Type B pancreatic cell (in vitro differentiated cells): ENCODE data around the gene RPS29. TPM values are rescaled to one million over a fixed set of nuclear protein-coding genes. Genes with fewer than 3 reads are reported as not detected.
A peak's percentile ranks its signal among the peaks of the same experiment; 100 is the strongest.

ENCODE experiments used
- DNase-seq: peaks from one replicate; pipeline ENCODE4 v3.0.0; 2021; ENCODE audit warnings: mixed read lengths; ENCODE audit not compliant: unreplicated experiment; ENCODE audit errors: extremely low spot score
- H3K27ac Mint-ChIP-seq: 2 replicates; pipeline ENCODE4 v1.8.0; 2021; ENCODE audit warnings: mild to moderate bottlenecking, mixed read lengths
- H3K27me3 Mint-ChIP-seq: 2 replicates; pipeline ENCODE4 v1.8.0; 2021; ENCODE audit warnings: mixed read lengths
- H3K36me3 Mint-ChIP-seq: 2 replicates; pipeline ENCODE4 v1.8.0; 2021; ENCODE audit warnings: mixed read lengths
- H3K4me1 Mint-ChIP-seq: one replicate; pipeline ENCODE4 v1.8.0; 2021; ENCODE audit warnings: mixed read lengths; ENCODE audit not compliant: unreplicated experiment
- H3K4me3 Mint-ChIP-seq: 2 replicates; pipeline ENCODE4 v1.8.0; 2021; ENCODE audit warnings: mild to moderate bottlenecking, mixed read lengths
- H3K9me3 Mint-ChIP-seq: 2 replicates; pipeline ENCODE4 v1.8.0; 2021; ENCODE audit warnings: mixed read lengths
- total RNA-seq: library from RNA; stranded (reverse); gene quantifications from 2 replicates; pipeline ENCODE4 v1.2.1, GENCODE V29; 2021; ENCODE audit warnings: low replicate concordance
- TF ChIP-seq, protein P1 (sequence below): fragments of 200-600 bp; sonication (generic); conservative IDR thresholded peaks from 2 replicates; pipeline ENCODE4 v1.5.0; 2021; ENCODE audit warnings: antibody characterized with exemption, mild to moderate bottlenecking

Gene RPS29
- total RNA-seq, 1 donor from 2014 or later = 1,493 TPM

- no peak for DNase-seq
- H3K27ac Mint-ChIP-seq = peak overlapping the region; percentile 26
- H3K36me3 Mint-ChIP-seq = peaks cover 45% of the 10 kb centered on the region
- TF ChIP-seq, protein P1, sequence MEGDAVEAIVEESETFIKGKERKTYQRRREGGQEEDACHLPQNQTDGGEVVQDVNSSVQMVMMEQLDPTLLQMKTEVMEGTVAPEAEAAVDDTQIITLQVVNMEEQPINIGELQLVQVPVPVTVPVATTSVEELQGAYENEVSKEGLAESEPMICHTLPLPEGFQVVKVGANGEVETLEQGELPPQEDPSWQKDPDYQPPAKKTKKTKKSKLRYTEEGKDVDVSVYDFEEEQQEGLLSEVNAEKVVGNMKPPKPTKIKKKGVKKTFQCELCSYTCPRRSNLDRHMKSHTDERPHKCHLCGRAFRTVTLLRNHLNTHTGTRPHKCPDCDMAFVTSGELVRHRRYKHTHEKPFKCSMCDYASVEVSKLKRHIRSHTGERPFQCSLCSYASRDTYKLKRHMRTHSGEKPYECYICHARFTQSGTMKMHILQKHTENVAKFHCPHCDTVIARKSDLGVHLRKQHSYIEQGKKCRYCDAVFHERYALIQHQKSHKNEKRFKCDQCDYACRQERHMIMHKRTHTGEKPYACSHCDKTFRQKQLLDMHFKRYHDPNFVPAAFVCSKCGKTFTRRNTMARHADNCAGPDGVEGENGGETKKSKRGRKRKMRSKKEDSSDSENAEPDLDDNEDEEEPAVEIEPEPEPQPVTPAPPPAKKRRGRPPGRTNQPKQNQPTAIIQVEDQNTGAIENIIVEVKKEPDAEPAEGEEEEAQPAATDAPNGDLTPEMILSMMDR = no peak
- H3K27me3 Mint-ChIP-seq = peaks cover 8% of the 10 kb centered on the region
- H3K9me3 Mint-ChIP-seq = no peaks in the 10 kb centered on the region
- peaks cover 34% of the 10 kb centered on the region for H3K4me1 Mint-ChIP-seq
- H3K4me3 Mint-ChIP-seq = peak overlapping the region; percentile 35
These were observed 3.8 kb downstream of the RPS29 start for GRCh38 chr14:49582113-49582977.

DNA sequence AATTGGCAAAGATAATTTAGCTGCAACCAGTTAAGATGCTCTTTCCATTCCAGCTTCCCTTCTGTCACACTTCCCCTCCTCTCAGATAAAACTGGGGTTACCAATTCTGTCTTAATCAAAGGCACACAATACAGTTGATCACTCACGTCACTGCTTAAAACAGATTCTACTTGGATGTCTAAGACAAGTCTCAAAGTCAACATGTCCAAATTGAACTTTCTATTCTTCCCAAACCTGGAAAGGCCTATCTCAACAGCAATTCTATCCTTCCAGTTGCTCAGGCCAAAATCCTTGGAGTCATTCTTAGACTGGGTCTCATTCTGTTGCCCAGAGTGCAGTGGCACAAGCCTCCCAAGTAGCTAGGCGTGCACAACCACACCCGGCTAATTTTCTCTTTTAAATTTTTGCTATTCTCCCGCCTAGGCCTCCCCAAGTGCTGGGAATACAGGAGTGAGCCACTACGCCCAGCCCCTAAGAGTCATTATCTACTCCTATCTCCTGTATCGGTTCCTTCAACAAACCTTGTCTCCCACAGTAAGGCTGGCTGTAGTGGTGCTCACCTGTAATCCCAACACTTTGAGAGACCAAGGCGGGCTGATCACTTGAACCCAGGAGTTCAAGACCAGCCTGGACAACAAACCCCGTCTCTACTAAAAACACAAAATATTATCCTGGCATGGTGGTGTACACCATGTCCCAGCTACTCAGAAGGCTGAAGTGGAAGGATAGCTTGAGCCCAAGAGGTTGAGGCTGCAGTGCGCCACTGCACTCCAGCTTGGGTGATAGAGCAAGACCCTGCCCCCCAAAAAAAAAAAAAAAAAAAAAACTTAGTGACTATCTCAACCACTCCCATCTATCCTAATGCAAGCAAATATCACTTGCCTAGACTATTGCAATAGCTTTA lies 4.7 kb downstream of the RPS29 start:
- Mint-ChIP-seq H3K4me3 (no peak overlapping the region), H3K27ac (peak overlapping the region; percentile 26), H3K27me3 (peaks cover 4% of the 10 kb centered on the region), H3K9me3 (no peaks in the 10 kb centered on the region), H3K36me3 (peaks cover 51% of the 10 kb centered on the region), H3K4me1 (peaks cover 34% of the 10 kb centered on the region)
- TF ChIP-seq, protein P1 = no peak
- DNase-seq = no peak

GRCh38 chr14:49579841-49580240 lies 6.3 kb downstream of the RPS29 start:
- Mint-ChIP-seq H3K27me3 (no peaks in the 10 kb centered on the region), H3K4me3 (no peak overlapping the region), H3K9me3 (no peaks in the 10 kb centered on the region), H3K4me1 (peaks cover 26% of the 10 kb centered on the region), H3K27ac (peak overlapping the region; percentile 33), H3K36me3 (peaks cover 43% of the 10 kb centered on the region)
- DNase-seq = no peak
- TF ChIP-seq, protein P1 = no peak

- TF ChIP-seq, protein P1 = no peak
- Mint-ChIP-seq H3K9me3 (no peaks in the 10 kb centered on the region), H3K4me3 (no peak overlapping the region), H3K27me3 (no peaks in the 10 kb centered on the region), H3K27ac (no peak overlapping the region), H3K36me3 (peaks cover 44% of the 10 kb centered on the region), H3K4me1 (peaks cover 13% of the 10 kb centered on the region)
- DNase-seq = no peak
These were observed 8.0 kb downstream of the RPS29 start for GRCh38 chr14:49578141-49578540.

GRCh38 chr14:49574038-49574437 lies 12.1 kb downstream of the RPS29 start:
- H3K27me3 Mint-ChIP-seq = no peaks in the 10 kb centered on the region
- H3K27ac Mint-ChIP-seq = no peak overlapping the region
- DNase-seq = no peak
- no peak overlapping the region for H3K4me3 Mint-ChIP-seq
- H3K36me3 Mint-ChIP-seq = peaks cover 27% of the 10 kb centered on the region
- H3K9me3 Mint-ChIP-seq = no peaks in the 10 kb centered on the region
- TF ChIP-seq, protein P1 = no peak
- H3K4me1 Mint-ChIP-seq = no peaks in the 10 kb centered on the region
